Measurements from ENCODE around the gene SAMD4B. TPM values are rescaled to one million over a fixed set of nuclear protein-coding genes. Genes with fewer than 3 reads are reported as not detected.
A peak's percentile ranks its signal among the peaks of the same experiment; 100 is the strongest.

The SAMD4B gene
- total RNA-seq, 4 donors from 2014 or later = 60.7 to 102 (median 77.1) TPM

DNA sequence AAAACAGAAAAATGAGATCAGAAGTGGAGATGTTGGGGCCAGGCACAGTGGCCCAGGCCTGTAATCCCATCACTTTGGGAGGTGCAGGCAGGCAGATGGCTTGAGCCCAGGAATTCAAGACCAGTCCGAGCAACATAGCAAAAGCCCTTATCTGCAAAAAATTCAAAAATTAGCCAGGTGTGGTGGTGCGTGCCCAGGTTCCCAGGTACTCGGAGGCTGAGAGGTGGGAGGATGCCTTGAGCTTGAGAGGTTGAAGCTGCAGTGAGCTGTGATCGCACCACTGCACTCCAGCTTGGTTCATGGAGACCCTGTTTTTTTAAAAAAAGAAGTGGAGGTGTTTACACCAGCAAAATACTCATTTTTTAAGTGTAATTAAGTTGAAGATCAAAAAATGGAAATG is 57.8 kb downstream of the SAMD4B start:
- peaks cover 0 to 2% (median 0%) of the 10 kb centered on the region in 4 donors for H3K36me3 ChIP-seq
- in situ Hi-C loops (cut with MboI; ENCODE audit: low pct_ligation_motif_present in 1 of 4, low pct_unique_long_range_greater_than_20kb in 1 of 4, low sequenced_read_pairs in 3 of 4) = no loop called here
- peak overlapping the region; percentile 98 to 100 (median 99) for H3K27ac ChIP-seq
- H3K4me1 ChIP-seq = peaks cover 44 to 76% (median 65%) of the 10 kb centered on the region in 4 donors
- intact Hi-C loops (cut with DNase I; ENCODE audit: low total_unique reads) = no loop called here
- 92 to 93% methylated on average over 4 of the region's 4 CpGs for WGBS, 2 donors (ENCODE audit: low coverage in 1 of 2)
- H3K27me3 ChIP-seq = no peaks in the 10 kb centered on the region
- no peak for DNase-seq
- H3K9me3 ChIP-seq = no peaks in the 10 kb centered on the region
- H3K4me3 ChIP-seq = no peak overlapping the region
- no peak for TF ChIP-seq POLR2A (IDR thresholded peaks at IDR 0.05)
- TF ChIP-seq, protein P1, sequence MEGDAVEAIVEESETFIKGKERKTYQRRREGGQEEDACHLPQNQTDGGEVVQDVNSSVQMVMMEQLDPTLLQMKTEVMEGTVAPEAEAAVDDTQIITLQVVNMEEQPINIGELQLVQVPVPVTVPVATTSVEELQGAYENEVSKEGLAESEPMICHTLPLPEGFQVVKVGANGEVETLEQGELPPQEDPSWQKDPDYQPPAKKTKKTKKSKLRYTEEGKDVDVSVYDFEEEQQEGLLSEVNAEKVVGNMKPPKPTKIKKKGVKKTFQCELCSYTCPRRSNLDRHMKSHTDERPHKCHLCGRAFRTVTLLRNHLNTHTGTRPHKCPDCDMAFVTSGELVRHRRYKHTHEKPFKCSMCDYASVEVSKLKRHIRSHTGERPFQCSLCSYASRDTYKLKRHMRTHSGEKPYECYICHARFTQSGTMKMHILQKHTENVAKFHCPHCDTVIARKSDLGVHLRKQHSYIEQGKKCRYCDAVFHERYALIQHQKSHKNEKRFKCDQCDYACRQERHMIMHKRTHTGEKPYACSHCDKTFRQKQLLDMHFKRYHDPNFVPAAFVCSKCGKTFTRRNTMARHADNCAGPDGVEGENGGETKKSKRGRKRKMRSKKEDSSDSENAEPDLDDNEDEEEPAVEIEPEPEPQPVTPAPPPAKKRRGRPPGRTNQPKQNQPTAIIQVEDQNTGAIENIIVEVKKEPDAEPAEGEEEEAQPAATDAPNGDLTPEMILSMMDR (IDR thresholded peaks at IDR 0.05) = no peak

DNA sequence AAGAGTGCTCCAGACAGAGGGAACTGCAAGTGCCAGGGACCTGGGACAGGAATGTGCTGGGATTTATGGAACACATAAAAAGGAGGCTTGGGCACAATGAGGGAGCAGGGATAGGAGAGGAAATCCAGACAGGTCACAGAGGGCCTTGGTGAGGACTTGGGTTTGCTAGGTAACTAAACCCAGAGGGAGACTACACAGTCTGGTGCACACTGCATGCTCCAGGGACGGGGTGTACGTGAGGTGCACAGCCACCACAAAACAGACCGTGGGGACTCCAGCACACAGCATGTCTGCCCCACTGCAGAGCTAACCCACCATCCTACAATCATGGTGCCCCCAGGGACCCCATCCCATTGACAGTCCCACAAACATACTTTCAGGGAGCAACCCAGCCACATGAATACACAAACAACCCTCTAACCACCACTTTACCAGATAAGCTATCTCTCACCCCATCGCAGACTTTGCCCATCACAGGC is 58.9 kb downstream of the SAMD4B start:
- Histone ChIP-seq H3K4me1 (peaks cover 48 to 86% (median 75%) of the 10 kb centered on the region in 4 donors), H3K4me3 (no peak overlapping the region), H3K36me3 (no peaks in the 10 kb centered on the region), H3K27ac (peak overlapping the region; percentile 98 to 100 (median 99)), H3K9me3 (no peaks in the 10 kb centered on the region), H3K27me3 (no peaks in the 10 kb centered on the region)
- WGBS, 2 donors (ENCODE audit: low coverage in 1 of 2) = 32% methylated on average over 4 of the region's 4 CpGs; no CpG with 5 or more reads in 1 of the 2 donors
- intact Hi-C loops (cut with DNase I; ENCODE audit: low total_unique reads) (no loop called here), in situ Hi-C loops (cut with MboI; ENCODE audit: low pct_ligation_motif_present in 1 of 4, low pct_unique_long_range_greater_than_20kb in 1 of 4, low sequenced_read_pairs in 3 of 4) (no loop called here)
- DNase-seq = no peak
- TF ChIP-seq POLR2AphosphoS5 (IDR thresholded peaks at IDR 0.05) = no peak
- TF ChIP-seq POLR2A (IDR thresholded peaks at IDR 0.05) = no peak
- TF ChIP-seq, protein P1 (IDR thresholded peaks at IDR 0.05) = no peak
- TF ChIP-seq EP300 (IDR thresholded peaks at IDR 0.05; ENCODE audit: low read depth) = no peak

DNA sequence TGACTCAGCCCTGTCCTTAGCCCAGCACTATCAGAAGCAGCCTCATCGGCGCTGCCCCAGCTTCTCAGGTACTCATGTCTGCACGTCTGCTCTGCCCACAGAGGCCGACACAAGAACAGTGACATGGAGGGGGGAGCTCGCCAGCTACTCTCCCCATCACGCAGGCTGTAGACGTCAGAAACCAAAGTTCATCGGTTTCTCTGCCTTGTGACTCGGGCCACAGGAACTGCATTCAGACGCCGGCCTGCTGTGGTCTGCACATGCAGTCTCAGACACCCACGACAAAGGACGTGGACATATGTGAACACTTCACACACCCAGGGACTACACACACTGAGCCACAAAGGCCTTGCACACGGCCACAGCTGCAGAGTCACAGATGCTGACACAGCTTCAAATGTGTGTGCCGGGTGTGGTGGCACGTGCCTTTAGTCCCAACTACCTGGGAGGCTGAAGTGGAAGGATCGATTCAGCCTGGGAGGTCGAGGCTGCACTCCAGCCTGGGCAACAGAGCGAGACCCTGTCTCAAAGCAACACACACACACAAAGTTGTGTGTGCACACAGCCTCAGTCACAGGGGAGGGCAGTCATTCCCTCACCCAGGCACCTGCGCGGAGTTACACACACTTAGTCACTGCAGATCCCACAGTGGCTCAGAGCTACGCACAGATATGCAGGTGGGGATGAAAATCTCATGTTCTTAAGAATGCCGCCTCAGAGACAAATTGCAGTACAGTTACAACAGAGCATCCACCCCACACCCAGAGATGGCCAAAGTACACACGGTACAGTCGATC is 59.5 kb downstream of the SAMD4B start:
- Histone ChIP-seq H3K4me3 (peak overlapping the region in 1 of 4 donors; percentile 38), H3K27ac (peak overlapping the region; percentile 98 to 100 (median 99)), H3K4me1 (peaks cover 48 to 87% (median 77%) of the 10 kb centered on the region in 4 donors), H3K27me3 (no peaks in the 10 kb centered on the region), H3K36me3 (no peaks in the 10 kb centered on the region), H3K9me3 (no peaks in the 10 kb centered on the region)
- in situ Hi-C loops (cut with MboI; ENCODE audit: low pct_ligation_motif_present in 1 of 4, low pct_unique_long_range_greater_than_20kb in 1 of 4, low sequenced_read_pairs in 3 of 4) (no loop called here), intact Hi-C loops (cut with DNase I; ENCODE audit: low total_unique reads) (no loop called here)
- TF ChIP-seq, protein P1 (IDR thresholded peaks at IDR 0.05) = no peak
- TF ChIP-seq EP300 (IDR thresholded peaks at IDR 0.05; ENCODE audit: low read depth) (peak; percentile 85), POLR2A (IDR thresholded peaks at IDR 0.05) (peak; percentile 87), POLR2AphosphoS5 (IDR thresholded peaks at IDR 0.05) (peak; percentile 69 to 90 (median 90))
- peak; percentile 90 for DNase-seq
- WGBS, 2 donors (ENCODE audit: low coverage in 1 of 2) = 18% methylated on average over 23 of the region's 25 CpGs; no CpG with 5 or more reads in 1 of the 2 donors

DNA sequence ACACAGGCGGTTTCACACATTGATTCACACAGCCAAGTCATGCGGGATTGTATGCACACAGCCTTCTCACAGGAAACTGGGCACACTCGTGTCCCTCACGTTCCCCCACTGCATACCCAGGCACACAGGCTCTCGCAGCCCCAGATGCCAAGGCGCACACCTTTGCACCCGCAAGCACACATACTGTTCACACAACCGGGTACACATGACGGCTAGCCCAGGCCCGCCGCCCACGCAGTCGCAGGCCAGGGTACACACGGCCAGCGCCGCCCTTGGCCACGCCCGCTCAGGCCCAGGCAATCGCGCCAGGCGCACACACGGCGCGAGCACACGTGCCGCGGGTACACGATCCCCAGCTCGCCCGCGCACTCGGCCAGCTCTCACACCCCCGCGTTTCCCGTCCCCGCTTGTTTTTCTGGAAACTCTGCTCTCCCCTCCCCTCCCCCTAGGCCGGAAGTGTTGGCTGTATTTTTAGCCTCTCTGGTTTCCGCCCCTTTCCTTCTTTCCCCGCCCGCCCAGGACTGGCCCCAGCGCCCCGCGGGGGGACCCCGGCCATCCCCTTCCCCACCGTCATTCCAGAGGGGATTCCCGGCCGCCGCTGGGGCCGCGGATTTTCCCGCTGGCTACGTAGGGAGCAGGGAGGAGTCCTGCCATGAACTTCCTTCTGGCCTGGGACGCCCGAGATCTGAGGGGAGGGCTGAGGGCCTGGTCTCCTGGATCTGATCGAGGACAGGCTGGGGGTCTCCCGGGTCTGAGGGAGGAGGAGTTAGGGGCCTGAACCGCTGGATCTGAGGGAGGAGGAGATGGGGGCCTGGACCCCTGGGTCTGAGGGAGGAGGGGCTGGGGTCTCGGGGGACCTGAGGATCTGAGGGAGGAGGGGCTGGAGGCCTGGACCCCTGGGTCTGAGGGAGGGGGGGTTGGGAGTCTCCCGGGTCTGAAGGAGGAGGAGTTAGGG is 60.4 kb downstream of the SAMD4B start:
- in situ Hi-C loops (cut with MboI; ENCODE audit: low pct_ligation_motif_present in 1 of 4, low pct_unique_long_range_greater_than_20kb in 1 of 4, low sequenced_read_pairs in 3 of 4) (no loop called here), intact Hi-C loops (cut with DNase I; ENCODE audit: low total_unique reads) (no loop called here)
- TF ChIP-seq, protein P1 (IDR thresholded peaks at IDR 0.05) = no peak
- TF ChIP-seq EP300 (IDR thresholded peaks at IDR 0.05; ENCODE audit: low read depth) (peak; percentile 90), POLR2A (IDR thresholded peaks at IDR 0.05) (peak; percentile 70), POLR2AphosphoS5 (IDR thresholded peaks at IDR 0.05) (peak; percentile 85 to 89 (median 87))
- Histone ChIP-seq H3K36me3 (peaks cover 0 to 3% (median under 1%) of the 10 kb centered on the region in 4 donors), H3K9me3 (no peaks in the 10 kb centered on the region), H3K4me3 (peak overlapping the region; percentile 38 to 56 (median 46)), H3K4me1 (peaks cover 48 to 82% (median 76%) of the 10 kb centered on the region in 4 donors), H3K27me3 (no peaks in the 10 kb centered on the region), H3K27ac (peak overlapping the region; percentile 98 to 100 (median 99))
- peak; percentile 93 for DNase-seq
- 3% methylated on average over 57 of the region's 59 CpGs; no CpG with 5 or more reads in 1 of the 2 donors for WGBS, 2 donors (ENCODE audit: low coverage in 1 of 2)
